Astrocyte (in vitro differentiated cells and primary cell): ENCODE data around the gene C1orf232. TPM values are rescaled to one million over a fixed set of nuclear protein-coding genes. Genes with fewer than 3 reads are reported as not detected.
A peak's percentile ranks its signal among the peaks of the same experiment; 100 is the strongest.

Experiments
- DNase-seq: peaks from one replicate; pipeline ENCODE4 v3.0.0-alpha.2; 2010; ENCODE audit warnings: low read depth
- FAIRE-seq: peaks from 2 replicates; lab custom pipeline; 2011; peaks lifted over from hg19 to GRCh38; lab: Jason Lieb, UNC
- H2AFZ ChIP-seq: 2 replicates; pipeline ENCODE4 v1.6.0; 2012; ENCODE audit warnings: low read depth, low read length, inconsistent platforms
- H3K27ac ChIP-seq: 2 replicates; pipeline ENCODE4 v1.5.1; 2011; ENCODE audit warnings: low read depth, low read length, inconsistent platforms
- H3K27me3 ChIP-seq: 2 replicates; pipeline ENCODE4 v1.6.0; 2011; ENCODE audit warnings: low read length, inconsistent platforms; ENCODE audit not compliant: insufficient read depth
- H3K36me3 ChIP-seq: 2 replicates; pipeline ENCODE4 v1.5.1; 2011; ENCODE audit warnings: low read length, inconsistent platforms; ENCODE audit not compliant: insufficient read depth
- H3K4me1 ChIP-seq: 2 replicates; pipeline ENCODE4 v1.5.1; 2011; ENCODE audit warnings: low read length, inconsistent platforms; ENCODE audit not compliant: insufficient read depth
- H3K4me2 ChIP-seq: 2 replicates; pipeline ENCODE4 v1.6.0; 2012; ENCODE audit warnings: low read length, inconsistent platforms
- H3K4me3 ChIP-seq: 2 replicates; pipeline ENCODE4 v1.5.1; 2011; ENCODE audit warnings: low read depth, mild to moderate bottlenecking, low read length, inconsistent platforms; ENCODE audit not compliant: insufficient read depth
- H3K79me2 ChIP-seq: 2 replicates; pipeline ENCODE4 v1.6.0; 2012; ENCODE audit warnings: mild to moderate bottlenecking, low read length, inconsistent platforms; ENCODE audit not compliant: insufficient read depth
- H3K9ac ChIP-seq: 2 replicates; pipeline ENCODE4 v1.6.0; 2012; ENCODE audit warnings: mild to moderate bottlenecking, low read length, inconsistent platforms
- H3K9me3 ChIP-seq: 2 replicates; pipeline ENCODE4 v1.5.1; 2012; ENCODE audit warnings: low read depth, mild to moderate bottlenecking, low read length, inconsistent platforms; ENCODE audit not compliant: insufficient read depth
- H4K20me1 ChIP-seq: 2 replicates; pipeline ENCODE4 v1.6.0; 2012; ENCODE audit warnings: low read length, inconsistent platforms; ENCODE audit not compliant: insufficient read depth
- H3K27ac Mint-ChIP-seq: one replicate; pipeline ENCODE4 v1.8.0; 2021; ENCODE audit warnings: mild to moderate bottlenecking, mixed read lengths; ENCODE audit not compliant: unreplicated experiment
- H3K27me3 Mint-ChIP-seq: one replicate; pipeline ENCODE4 v1.8.0; 2021; ENCODE audit warnings: low read depth, mixed read lengths; ENCODE audit not compliant: unreplicated experiment
- H3K36me3 Mint-ChIP-seq: one replicate; pipeline ENCODE4 v1.8.0; 2021; ENCODE audit warnings: low read depth, mixed read lengths; ENCODE audit not compliant: unreplicated experiment
- H3K4me1 Mint-ChIP-seq: one replicate; pipeline ENCODE4 v1.8.0; 2021; ENCODE audit warnings: low read depth, mixed read lengths; ENCODE audit not compliant: unreplicated experiment
- H3K4me3 Mint-ChIP-seq: one replicate; pipeline ENCODE4 v1.8.0; 2021; ENCODE audit warnings: mild to moderate bottlenecking, moderate library complexity, mixed read lengths; ENCODE audit not compliant: unreplicated experiment
- H3K9me3 Mint-ChIP-seq: one replicate; pipeline ENCODE4 v1.8.0; 2021; ENCODE audit warnings: mild to moderate bottlenecking, mixed read lengths; ENCODE audit not compliant: unreplicated experiment
- CTCF ChIP-seq: IDR thresholded peaks from 2 replicates; pipeline ENCODE4 v1.5.1; 2011; ENCODE audit warnings: low read depth, mild to moderate bottlenecking, inconsistent platforms, low read length, moderate library complexity; ENCODE audit not compliant: insufficient read depth
- EZH2 ChIP-seq: IDR thresholded peaks from 2 replicates; pipeline ENCODE4 v1.6.1; 2012; ENCODE audit warnings: mild to moderate bottlenecking, low read length, inconsistent platforms; ENCODE audit not compliant: insufficient read depth
- total RNA-seq: library from RNA; stranded (reverse); gene quantifications from 2 replicates; pipeline ENCODE4 v1.2.1, GENCODE V29; 2021

Gene C1orf232
- total RNA-seq, 1 donor from 2014 or later, result not detected

GRCh38 chr1:26160527-26161414 is 8.0 kb downstream of the C1orf232 start:
- Mint-ChIP-seq H3K4me3 (peak overlapping the region; percentile 72), H3K9me3 (no peaks in the 10 kb centered on the region), H3K27ac (no peak overlapping the region), H3K4me1 (peaks cover 27% of the 10 kb centered on the region), H3K27me3 (peaks cover 18% of the 10 kb centered on the region), H3K36me3 (no peaks in the 10 kb centered on the region)
- TF ChIP-seq CTCF (no peak), EZH2 (no peak)
- no peak overlapping the region for H3K9ac ChIP-seq
- H3K79me2 ChIP-seq, result no peaks in the 10 kb centered on the region
- H3K36me3 ChIP-seq, result no peaks in the 10 kb centered on the region
- H3K4me2 ChIP-seq, result peak overlapping the region; percentile 86
- H3K9me3 ChIP-seq, result no peaks in the 10 kb centered on the region
- H4K20me1 ChIP-seq, result no peaks in the 10 kb centered on the region
- no peak overlapping the region for H3K27ac ChIP-seq
- no peak for DNase-seq
- H2AFZ ChIP-seq, result peak overlapping the region; percentile 91
- H3K4me1 ChIP-seq, result peaks cover 29% of the 10 kb centered on the region
- no peak for FAIRE-seq
- H3K27me3 ChIP-seq, result peaks cover 4% of the 10 kb centered on the region
- H3K4me3 ChIP-seq, result no peak overlapping the region

- DNase-seq, result no peak
- Histone ChIP-seq H3K9me3 (no peaks in the 10 kb centered on the region), H3K27me3 (peaks cover 4% of the 10 kb centered on the region), H3K4me1 (peaks cover 25% of the 10 kb centered on the region), H3K4me3 (no peak overlapping the region), H3K36me3 (no peaks in the 10 kb centered on the region), H3K9ac (no peak overlapping the region), H3K27ac (no peak overlapping the region), H2AFZ (no peak overlapping the region), H3K4me2 (no peak overlapping the region), H4K20me1 (no peaks in the 10 kb centered on the region), H3K79me2 (no peaks in the 10 kb centered on the region)
- no peak for TF ChIP-seq EZH2
- no peak for TF ChIP-seq CTCF
- Mint-ChIP-seq H3K9me3 (no peaks in the 10 kb centered on the region), H3K27me3 (peaks cover 24% of the 10 kb centered on the region), H3K4me3 (peak overlapping the region; percentile 76), H3K4me1 (peaks cover 32% of the 10 kb centered on the region), H3K27ac (no peak overlapping the region), H3K36me3 (no peaks in the 10 kb centered on the region)
- no peak for FAIRE-seq
These were observed 9.1 kb downstream of the C1orf232 start for GRCh38 chr1:26159743-26160039.
